ENCODE results near the gene VGLL1.

VGLL1 gene

GRCh38 chrX:136555694-136556093, 23.7 kb downstream of the VGLL1 start:
- no peak for DNase-seq (ENCODE audit: low read depth)

- DNase-seq (ENCODE audit: low read depth): no peak
Measured at GRCh38 chrX:136572030-136572429, 40.0 kb downstream of the VGLL1 start.

GRCh38 chrX:136574548-136574947, 42.5 kb downstream of the VGLL1 start:
- DNase-seq (ENCODE audit: low read depth): no peak

- peak; percentile 42 for DNase-seq (ENCODE audit: low read depth)
Measured at GRCh38 chrX:136577552-136577951, 45.5 kb downstream of the VGLL1 start.

DNA sequence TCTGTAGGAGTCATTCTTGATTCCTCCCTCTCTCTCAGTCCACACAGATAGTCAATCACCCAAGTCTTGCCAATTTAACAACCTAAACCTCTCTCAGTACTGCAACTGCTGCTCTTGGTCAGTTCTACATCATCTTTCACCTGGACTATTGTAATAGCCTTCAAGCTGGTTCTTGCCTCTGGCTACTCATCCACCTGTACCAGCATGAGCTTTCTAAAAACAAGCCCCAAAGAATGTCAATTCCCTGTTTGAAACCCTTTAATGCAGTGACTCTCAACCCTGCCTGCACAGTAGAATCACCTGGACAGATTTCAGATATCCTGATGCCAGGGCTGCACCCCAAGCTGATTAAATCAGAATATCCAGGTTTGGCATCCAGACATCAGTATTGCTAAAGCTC, 48.3 kb downstream of the VGLL1 start:
- no peak for DNase-seq (ENCODE audit: low read depth)

DNA sequence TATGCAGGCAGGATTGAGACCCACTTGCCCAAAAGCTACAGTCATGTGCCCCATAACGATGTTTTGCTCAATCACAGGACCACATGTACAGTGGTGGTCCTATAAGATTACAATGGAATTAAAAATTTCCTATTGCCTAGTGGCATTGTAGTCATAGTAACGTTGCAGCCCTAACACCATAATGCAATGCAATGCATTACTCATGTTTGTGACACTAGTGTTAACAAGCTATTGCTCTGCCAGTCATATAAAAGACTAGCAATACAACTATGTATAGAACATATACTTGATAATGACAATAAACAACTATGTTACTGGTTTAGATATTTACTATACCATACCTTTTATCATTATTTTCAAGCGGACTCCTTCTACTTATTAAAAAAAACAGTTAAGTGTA, 50.6 kb downstream of the VGLL1 start:
- no peak for DNase-seq (ENCODE audit: low read depth)

- no peak for DNase-seq (ENCODE audit: low read depth)
Measured at GRCh38 chrX:136584545-136584944, 52.5 kb downstream of the VGLL1 start.

DNA sequence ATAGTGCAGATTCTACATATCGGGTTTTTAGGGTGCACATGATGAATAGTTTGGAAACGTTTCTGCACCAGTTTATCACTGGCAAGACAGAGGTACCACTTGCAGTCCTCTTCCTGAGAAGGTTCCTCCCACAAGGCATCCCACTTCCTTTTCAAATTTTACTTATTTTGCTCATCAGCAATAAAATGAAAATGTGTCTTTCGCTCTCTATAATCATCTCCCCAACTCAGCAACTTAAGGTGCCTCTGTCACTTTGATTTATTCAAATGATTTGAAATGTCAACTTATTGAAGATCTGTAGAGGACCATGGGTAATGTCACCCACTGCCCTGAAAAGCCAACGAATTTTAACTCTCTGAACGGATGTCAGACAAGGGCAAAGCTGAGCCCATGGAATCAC, 53.2 kb downstream of the VGLL1 start:
- no peak for DNase-seq (ENCODE audit: low read depth)

DNA sequence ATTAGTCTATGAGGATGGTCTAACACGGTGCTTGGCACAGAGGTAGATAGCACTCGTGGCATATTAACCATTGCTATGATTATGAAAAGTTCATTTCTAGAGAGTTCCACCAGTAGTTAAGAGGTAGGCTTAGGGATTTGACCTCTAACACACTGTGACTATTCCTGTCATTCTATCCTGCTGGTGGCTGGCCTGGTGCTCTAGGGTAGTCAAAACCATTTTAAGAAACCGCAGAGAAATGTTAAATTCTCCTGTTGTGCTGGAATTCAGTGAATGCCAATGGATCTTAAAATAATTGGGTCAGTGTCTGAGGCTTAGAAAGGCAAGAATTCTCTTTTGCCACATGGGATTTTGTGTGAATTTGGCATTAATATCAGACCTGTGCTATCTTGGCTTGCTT, 53.9 kb downstream of the VGLL1 start:
- no peak for DNase-seq (ENCODE audit: low read depth)

- no peak for DNase-seq (ENCODE audit: low read depth)
Measured at GRCh38 chrX:136586386-136586785, 54.4 kb downstream of the VGLL1 start.

- no peak for DNase-seq (ENCODE audit: low read depth)
Measured at GRCh38 chrX:136587532-136587931, 55.5 kb downstream of the VGLL1 start.

- DNase-seq (ENCODE audit: low read depth): no peak
Measured at GRCh38 chrX:136588036-136588435, 56.0 kb downstream of the VGLL1 start.

GRCh38 chrX:136589966-136590365, 58.0 kb downstream of the VGLL1 start:
- DNase-seq (ENCODE audit: low read depth): no peak

GRCh38 chrX:136597356-136597755, 65.3 kb downstream of the VGLL1 start:
- DNase-seq (ENCODE audit: low read depth): no peak

- no peak for DNase-seq (ENCODE audit: low read depth)
Measured at GRCh38 chrX:136597954-136598353, 65.9 kb downstream of the VGLL1 start.

- no peak for DNase-seq (ENCODE audit: low read depth)
Measured at GRCh38 chrX:136598631-136599030, 66.6 kb downstream of the VGLL1 start.

DNA sequence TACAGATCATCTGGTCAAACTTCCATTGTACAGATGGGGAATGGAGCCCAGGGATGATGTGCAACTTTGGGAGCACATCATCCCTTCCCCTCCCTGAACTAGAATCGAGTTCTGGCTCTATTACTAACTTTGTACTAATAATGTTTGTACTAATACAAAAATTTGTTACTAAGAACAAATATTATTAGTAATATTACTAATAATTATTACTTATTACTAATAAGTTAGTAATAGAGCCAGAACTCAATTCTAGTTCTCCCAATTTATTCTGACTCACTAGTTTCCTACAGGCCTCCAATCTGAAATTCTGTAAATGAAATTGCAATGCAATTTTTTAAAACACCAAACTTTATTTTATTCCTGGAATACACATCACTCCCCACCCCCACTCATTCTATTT, 68.0 kb downstream of the VGLL1 start:
- no peak for DNase-seq (ENCODE audit: low read depth)
